ENCODE measurements around the gene CLPSL2. TPM values are rescaled to one million over a fixed set of nuclear protein-coding genes. Genes with fewer than 3 reads are reported as not detected.

Gene CLPSL2
- total RNA-seq, 1 experiment from 2014 or later = 1.7 TPM

- H3K9me2 ChIP-seq (ENCODE audit: insufficient read depth) = no peaks in the 10 kb centered on the region
- H4K20me1 ChIP-seq (ENCODE audit: insufficient read depth) = no peaks in the 10 kb centered on the region
- ChIA-PET RAD21 (ENCODE audit: low non-redundant PET in 1 of 2, low total read pairs in 2 of 2, uncharacterized antibody in 2 of 2, unreplicated experiment in 2 of 2) (no interaction called here), CTCF (no interaction called here), POLR2A (interaction anchor here (0.5 kb wide), 1 partner anchor 268 kb away, joined by 3 read pairs; no protein-coding TSS in a partner anchor)
- H2AFZ ChIP-seq (ENCODE audit: low read depth, low read length, poor library complexity, severe bottlenecking) = peak overlapping the region; percentile 86
- DNase-seq (ENCODE audit: low read depth, low spot score) (peak; percentile 76), ATAC-seq (peak; percentile 89)
- TF ChIP-seq JUND (IDR thresholded peaks at IDR 0.05) (peak; percentile 67; the same call in 1 of the 2 replicates), ATF3 (IDR thresholded peaks at IDR 0.05) (no peak), FOSL1 (IDR thresholded peaks at IDR 0.05; ENCODE audit: low read depth) (peak; percentile 73), ZFX (IDR thresholded peaks at IDR 0.05) (peak; percentile 23; the same call in 1 of the 2 replicates), ELF1 (IDR thresholded peaks at IDR 0.05; ENCODE audit: borderline replicate concordance, low read depth) (peak; percentile 33; the same call in 1 of the 2 replicates), EZH2phosphoT487 (IDR thresholded peaks at IDR 0.05; ENCODE audit: borderline replicate concordance) (no peak), ZNF274 (IDR thresholded peaks at IDR 0.05; ENCODE audit: low read depth, low read length) (no peak), EGR1 (IDR thresholded peaks at IDR 0.05; ENCODE audit: low read depth) (no peak), POLR2AphosphoS5 (IDR thresholded peaks at IDR 0.05; ENCODE audit: low read depth, low read length) (peak; percentile 36), RAD21 (IDR thresholded peaks at IDR 0.05; ENCODE audit: low read depth) (no peak), CBX3 (IDR thresholded peaks at IDR 0.05; ENCODE audit: low read depth) (peak; percentile 87), REST (IDR thresholded peaks at IDR 0.05; ENCODE audit: low read depth) (no peak), SP1 (IDR thresholded peaks at IDR 0.05; ENCODE audit: low read depth) (peak; percentile 70), TCF7L2 (IDR thresholded peaks at IDR 0.05; ENCODE audit: borderline replicate concordance, extremely low read depth, insufficient read depth, insufficient read length) (no peak), SIN3A (IDR thresholded peaks at IDR 0.05; ENCODE audit: low read depth) (peak; percentile 54), SRF (IDR thresholded peaks at IDR 0.05; ENCODE audit: low read depth) (no peak)
- TF ChIP-seq, protein P1, sequence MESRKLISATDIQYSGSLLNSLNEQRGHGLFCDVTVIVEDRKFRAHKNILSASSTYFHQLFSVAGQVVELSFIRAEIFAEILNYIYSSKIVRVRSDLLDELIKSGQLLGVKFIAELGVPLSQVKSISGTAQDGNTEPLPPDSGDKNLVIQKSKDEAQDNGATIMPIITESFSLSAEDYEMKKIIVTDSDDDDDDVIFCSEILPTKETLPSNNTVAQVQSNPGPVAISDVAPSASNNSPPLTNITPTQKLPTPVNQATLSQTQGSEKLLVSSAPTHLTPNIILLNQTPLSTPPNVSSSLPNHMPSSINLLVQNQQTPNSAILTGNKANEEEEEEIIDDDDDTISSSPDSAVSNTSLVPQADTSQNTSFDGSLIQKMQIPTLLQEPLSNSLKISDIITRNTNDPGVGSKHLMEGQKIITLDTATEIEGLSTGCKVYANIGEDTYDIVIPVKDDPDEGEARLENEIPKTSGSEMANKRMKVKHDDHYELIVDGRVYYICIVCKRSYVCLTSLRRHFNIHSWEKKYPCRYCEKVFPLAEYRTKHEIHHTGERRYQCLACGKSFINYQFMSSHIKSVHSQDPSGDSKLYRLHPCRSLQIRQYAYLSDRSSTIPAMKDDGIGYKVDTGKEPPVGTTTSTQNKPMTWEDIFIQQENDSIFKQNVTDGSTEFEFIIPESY (IDR thresholded peaks at IDR 0.05; ENCODE audit: extremely low read depth, insufficient replicate concordance, low read length) = no peak
- TF ChIP-seq, protein P2, sequence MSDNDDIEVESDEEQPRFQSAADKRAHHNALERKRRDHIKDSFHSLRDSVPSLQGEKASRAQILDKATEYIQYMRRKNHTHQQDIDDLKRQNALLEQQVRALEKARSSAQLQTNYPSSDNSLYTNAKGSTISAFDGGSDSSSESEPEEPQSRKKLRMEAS (IDR thresholded peaks at IDR 0.05) = peak; percentile 64
- peak overlapping the region; percentile 91 for H3K4me2 ChIP-seq (ENCODE audit: low read length)
- H3K4me1 ChIP-seq (ENCODE audit: control insufficient read depth in 1 of 2, insufficient read depth in 2 of 2, low read length in 2 of 2) = peaks cover 14 to 24% of the 10 kb centered on the region in 2 experiments
- H3K27me3 ChIP-seq (ENCODE audit: insufficient read depth, low read length) = no peaks in the 10 kb centered on the region
- H3K9me3 ChIP-seq (ENCODE audit: control insufficient read depth in 1 of 2, insufficient read depth in 1 of 2, low read depth in 1 of 2, low read length in 2 of 2) = no peaks in the 10 kb centered on the region
- no peaks in the 10 kb centered on the region for H3K36me3 ChIP-seq (ENCODE audit: control insufficient read depth in 1 of 2, insufficient read depth in 2 of 2, low read length in 2 of 2)
- H3K4me3 ChIP-seq (replicated peaks in 1 of 2; ENCODE audit: low read depth in 1 of 2, low read length in 2 of 2) = peak overlapping the region; percentile 39 to 60
- intact Hi-C loops (cut with micrococcal nuclease) = no loop called here
- H3K27ac ChIP-seq (ENCODE audit: low read depth, low read length) = peak overlapping the region; percentile 65
- H3K9ac ChIP-seq (ENCODE audit: low read length) = peak overlapping the region; percentile 61
- no peaks in the 10 kb centered on the region for H3K79me2 ChIP-seq (ENCODE audit: insufficient read depth, low read length)
- TSS peak; percentile 92 for BruUV-seq (replicated peaks)
These were observed 34.7 kb downstream of the CLPSL2 start for GRCh38 chr6:35810971-35811698.
